Effector memory CD8-positive, alpha-beta T cell (primary cell): ENCODE data around the gene KCNJ6.
"Not testable (repeated sequence)": the region's sequence is repeated elsewhere in the genome, so short reads cannot be mapped to it uniquely, and the experiment has no call there.

Experiments
- ATAC-seq: fragments of 150-1000 bp; cut with Tn5 transposase; replicated peaks from 2 replicates; pipeline ENCODE4 v1.10.0; 2021; ENCODE audit warnings: mild to moderate bottlenecking, moderate library complexity
- DNase-seq, 3 experiments: peaks; one replicate each; pipeline ENCODE4 v3.0.0; 2021
- H3K27ac Mint-ChIP-seq, 2 donors: one replicate each; pipeline ENCODE4 v1.8.0; 2022; ENCODE audit warnings: mild to moderate bottlenecking in 2 of 2, mixed read lengths in 2 of 2, moderate library complexity in 2 of 2
- H3K27me3 Mint-ChIP-seq, 2 donors: one replicate each; pipeline ENCODE4 v1.8.0; 2022; ENCODE audit warnings: mixed read lengths in 2 of 2
- H3K36me3 Mint-ChIP-seq: one replicate; pipeline ENCODE4 v1.8.0; 2022; ENCODE audit warnings: mild to moderate bottlenecking, moderate library complexity, mixed read lengths; ENCODE audit not compliant: insufficient read depth
- H3K4me1 Mint-ChIP-seq, 2 donors: one replicate each; pipeline ENCODE4 v1.8.0; 2022; ENCODE audit warnings: low read depth in 2 of 2, mixed read lengths in 2 of 2
- H3K4me3 Mint-ChIP-seq, 2 donors: one replicate each; pipeline ENCODE4 v1.8.0; 2022; ENCODE audit warnings: mild to moderate bottlenecking in 2 of 2, mixed read lengths in 2 of 2, moderate library complexity in 2 of 2
- H3K9me3 Mint-ChIP-seq, 2 donors: one replicate each; pipeline ENCODE4 v1.8.0; 2022; ENCODE audit warnings: mixed read lengths in 2 of 2

The KCNJ6 gene

GRCh38 chr21:37761406-37761805, 154.9 kb downstream of the KCNJ6 start:
- H3K4me1 Mint-ChIP-seq, H3K27ac Mint-ChIP-seq, H3K36me3 Mint-ChIP-seq, H3K4me3 Mint-ChIP-seq, H3K9me3 Mint-ChIP-seq, ATAC-seq, DNase-seq: not testable (repeated sequence)
- peaks cover 0 to 17% of the 10 kb centered on the region in 2 donors for H3K27me3 Mint-ChIP-seq

DNA sequence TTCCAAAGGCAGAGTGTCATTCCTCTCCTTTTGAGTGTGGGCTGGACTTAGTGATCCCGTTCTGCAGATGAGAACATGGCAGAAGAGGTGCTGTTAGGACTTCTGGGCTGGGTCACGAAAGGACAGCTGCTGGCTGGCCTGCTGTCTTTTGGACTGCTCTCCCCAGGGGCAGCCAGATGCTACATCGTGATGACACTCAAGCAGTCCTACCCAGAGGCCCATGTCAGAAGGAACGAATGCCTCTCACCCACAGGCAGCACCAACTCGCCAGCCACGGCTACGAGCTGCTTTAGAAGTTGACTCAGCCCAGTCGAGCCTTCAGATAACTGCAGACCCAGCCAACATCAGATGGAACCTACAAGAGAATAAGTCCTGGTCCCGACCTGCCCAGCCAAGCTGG, 156.5 kb downstream of the KCNJ6 start:
- DNase-seq (no peak), ATAC-seq (no peak)
- H3K4me3 Mint-ChIP-seq, result no peak overlapping the region
- no peaks in the 10 kb centered on the region for H3K4me1 Mint-ChIP-seq
- H3K27ac Mint-ChIP-seq, result no peak overlapping the region
- no peaks in the 10 kb centered on the region for H3K9me3 Mint-ChIP-seq
- H3K27me3 Mint-ChIP-seq, result peaks cover 0 to 17% of the 10 kb centered on the region in 2 donors
- H3K36me3 Mint-ChIP-seq, result no peaks in the 10 kb centered on the region

DNA sequence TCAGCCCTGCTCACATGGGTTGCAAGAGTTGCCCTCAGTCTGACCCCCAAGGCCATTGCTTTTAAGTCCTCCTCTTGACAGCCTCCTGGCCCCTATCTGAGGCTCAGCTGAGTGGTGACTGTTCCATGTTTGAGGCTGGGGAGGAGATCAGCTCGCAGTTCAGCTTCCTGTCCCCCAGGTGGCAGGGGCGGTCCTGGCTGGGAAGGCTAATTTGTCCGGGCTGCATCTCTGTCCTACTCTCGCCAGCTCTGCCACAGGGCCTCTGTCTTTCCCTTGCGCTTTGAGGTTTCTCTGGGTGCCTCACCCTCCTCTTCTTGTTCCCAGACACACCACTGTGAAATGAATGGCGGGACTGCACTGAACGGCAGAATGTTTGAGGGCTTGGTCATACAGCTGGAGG, 157.3 kb downstream of the KCNJ6 start:
- H3K27ac Mint-ChIP-seq, result no peak overlapping the region
- no peaks in the 10 kb centered on the region for H3K36me3 Mint-ChIP-seq
- no peaks in the 10 kb centered on the region for H3K9me3 Mint-ChIP-seq
- no peaks in the 10 kb centered on the region for H3K4me1 Mint-ChIP-seq
- peaks cover 0 to 13% of the 10 kb centered on the region in 2 donors for H3K27me3 Mint-ChIP-seq
- no peak for DNase-seq
- H3K4me3 Mint-ChIP-seq, result no peak overlapping the region
- ATAC-seq, result no peak

DNA sequence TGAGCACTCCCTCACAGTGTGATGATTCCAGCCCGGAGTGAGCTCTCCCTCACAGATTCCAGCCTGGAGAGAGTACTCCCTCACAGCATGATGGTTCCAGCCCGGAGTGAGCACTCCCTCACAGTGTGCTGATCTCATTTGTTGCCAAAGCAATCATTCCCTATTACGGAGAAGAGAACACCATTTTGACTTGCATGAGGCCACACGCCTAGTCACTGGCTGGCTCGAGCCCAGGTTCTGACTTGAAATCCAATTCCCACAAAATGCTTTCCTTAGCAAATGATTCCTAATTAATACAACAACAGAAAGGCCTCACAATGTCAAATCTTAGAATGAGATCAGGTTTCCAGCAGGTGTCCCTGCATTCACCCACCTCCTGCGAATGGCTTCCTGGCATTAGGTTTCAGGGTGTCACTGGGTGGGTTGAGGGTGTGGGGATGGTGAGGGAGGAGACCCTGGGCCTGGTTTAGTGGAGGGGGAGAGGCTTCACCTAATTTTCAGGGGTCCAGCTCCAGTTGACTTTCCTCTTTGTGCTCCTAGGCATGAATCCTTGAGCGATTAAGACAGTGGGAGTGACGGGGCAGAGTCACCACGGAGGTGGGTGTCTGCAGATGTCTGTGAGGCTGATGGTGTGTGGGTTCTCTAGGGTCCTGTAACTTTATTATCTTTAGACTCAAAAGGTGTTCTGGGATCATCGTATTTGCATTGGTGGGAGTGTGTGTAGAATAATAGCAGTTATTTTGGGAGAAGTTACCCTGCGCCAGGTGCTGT, 158.5 kb downstream of the KCNJ6 start:
- no peak for DNase-seq
- Mint-ChIP-seq H3K27ac (no peak overlapping the region), H3K36me3 (no peaks in the 10 kb centered on the region), H3K27me3 (peaks cover 8 to 13% of the 10 kb centered on the region in 2 donors), H3K4me1 (no peaks in the 10 kb centered on the region), H3K4me3 (no peak overlapping the region), H3K9me3 (no peaks in the 10 kb centered on the region)
- no peak for ATAC-seq

GRCh38 chr21:37753122-37753599, 163.1 kb downstream of the KCNJ6 start:
- ATAC-seq, result no peak
- no peak overlapping the region for H3K27ac Mint-ChIP-seq

GRCh38 chr21:37751268-37751975, 164.8 kb downstream of the KCNJ6 start:
- Mint-ChIP-seq H3K9me3 (no peaks in the 10 kb centered on the region), H3K4me1 (no peaks in the 10 kb centered on the region), H3K27ac (no peak overlapping the region), H3K4me3 (no peak overlapping the region), H3K36me3 (no peaks in the 10 kb centered on the region), H3K27me3 (peaks cover 24 to 59% of the 10 kb centered on the region in 2 donors)
- ATAC-seq, result no peak
- DNase-seq, result no peak

More at GRCh38 chr21:37753122-37753599, 163.1 kb downstream of the KCNJ6 start:
- H3K4me1 Mint-ChIP-seq, result no peaks in the 10 kb centered on the region
- H3K36me3 Mint-ChIP-seq, result no peaks in the 10 kb centered on the region
- peaks cover 13 to 44% of the 10 kb centered on the region in 2 donors for H3K27me3 Mint-ChIP-seq
- no peak overlapping the region for H3K4me3 Mint-ChIP-seq
- H3K9me3 Mint-ChIP-seq, result no peaks in the 10 kb centered on the region
- DNase-seq, result no peak

GRCh38 chr21:37749132-37749531, 167.1 kb downstream of the KCNJ6 start:
- H3K4me3 Mint-ChIP-seq, result no peak overlapping the region
- H3K9me3 Mint-ChIP-seq, result no peaks in the 10 kb centered on the region
- DNase-seq (no peak), ATAC-seq (no peak)
- H3K4me1 Mint-ChIP-seq, result no peaks in the 10 kb centered on the region
- H3K27me3 Mint-ChIP-seq, result peaks cover 30 to 73% of the 10 kb centered on the region in 2 donors
- no peak overlapping the region for H3K27ac Mint-ChIP-seq
- no peaks in the 10 kb centered on the region for H3K36me3 Mint-ChIP-seq

DNA sequence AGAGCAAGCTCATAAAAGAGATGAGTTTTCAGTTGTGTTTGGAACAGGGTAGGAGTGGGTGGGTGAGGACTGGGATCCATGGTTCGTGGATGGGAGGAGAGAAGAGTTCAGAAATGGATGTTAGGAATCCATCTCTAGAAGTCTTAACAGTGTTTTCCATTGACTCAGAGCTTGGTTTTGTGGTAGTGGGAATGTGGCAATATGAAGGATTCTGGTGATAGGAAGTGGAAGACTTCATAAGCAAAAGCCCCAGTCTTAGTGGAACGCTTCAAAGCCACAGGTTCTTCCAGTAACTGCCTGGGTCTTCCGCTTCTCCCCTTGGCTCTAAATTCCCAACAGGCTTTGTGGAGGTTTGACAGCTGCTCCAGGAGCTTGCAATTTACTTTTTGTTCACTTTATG, 167.9 kb downstream of the KCNJ6 start:
- peaks cover 30 to 81% of the 10 kb centered on the region in 2 donors for H3K27me3 Mint-ChIP-seq
- no peaks in the 10 kb centered on the region for H3K4me1 Mint-ChIP-seq
- H3K9me3 Mint-ChIP-seq, result no peaks in the 10 kb centered on the region
- H3K4me3 Mint-ChIP-seq, result no peak overlapping the region
- H3K36me3 Mint-ChIP-seq, result no peaks in the 10 kb centered on the region
- no peak for ATAC-seq
- DNase-seq, result no peak
- no peak overlapping the region for H3K27ac Mint-ChIP-seq

- Mint-ChIP-seq H3K4me3 (no peak overlapping the region), H3K4me1 (no peaks in the 10 kb centered on the region), H3K9me3 (no peaks in the 10 kb centered on the region), H3K27me3 (peaks cover 35 to 78% of the 10 kb centered on the region in 2 donors), H3K36me3 (no peaks in the 10 kb centered on the region), H3K27ac (no peak overlapping the region)
- ATAC-seq, result no peak
- no peak for DNase-seq
Measured at GRCh38 chr21:37746849-37747248, 169.4 kb downstream of the KCNJ6 start.

DNA sequence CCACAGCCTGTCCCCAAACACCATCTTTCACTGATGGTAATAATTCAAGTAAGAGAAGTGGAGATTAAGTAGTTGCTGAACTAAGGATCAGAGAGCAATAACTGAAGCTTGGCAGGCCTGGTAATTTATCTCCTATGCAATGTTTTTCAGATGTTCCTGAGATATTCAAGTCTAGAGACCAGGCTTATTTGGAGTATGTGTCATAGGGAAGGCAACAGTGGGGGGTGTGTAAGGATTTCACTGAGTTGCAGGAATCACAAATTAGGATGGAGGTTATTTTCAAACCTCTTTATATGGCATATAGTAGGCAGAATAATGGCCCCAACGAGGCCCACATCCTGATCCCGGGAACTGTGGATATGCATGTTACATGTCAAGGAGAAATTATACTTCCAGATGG, 171.7 kb downstream of the KCNJ6 start:
- Mint-ChIP-seq H3K4me3 (no peak overlapping the region), H3K36me3 (peaks cover 3% of the 10 kb centered on the region), H3K27me3 (peaks cover 53 to 72% of the 10 kb centered on the region in 2 donors), H3K4me1 (no peaks in the 10 kb centered on the region), H3K9me3 (no peaks in the 10 kb centered on the region), H3K27ac (no peak overlapping the region)
- no peak for DNase-seq
- no peak for ATAC-seq

- H3K4me3 Mint-ChIP-seq, result no peak overlapping the region
Measured at GRCh38 chr21:37742532-37742931, 173.7 kb downstream of the KCNJ6 start.

GRCh38 chr21:37742115-37742514, 174.1 kb downstream of the KCNJ6 start:
- H3K9me3 Mint-ChIP-seq, result no peaks in the 10 kb centered on the region
- no peaks in the 10 kb centered on the region for H3K4me1 Mint-ChIP-seq
- no peak overlapping the region for H3K4me3 Mint-ChIP-seq
- H3K27ac Mint-ChIP-seq, result no peak overlapping the region
- no peak for DNase-seq
- no peak for ATAC-seq
- H3K27me3 Mint-ChIP-seq, result peaks cover 53 to 57% of the 10 kb centered on the region in 2 donors
- H3K36me3 Mint-ChIP-seq, result peaks cover 3% of the 10 kb centered on the region

More at GRCh38 chr21:37742532-37742931, 173.7 kb downstream of the KCNJ6 start:
- Mint-ChIP-seq H3K36me3 (peaks cover 3% of the 10 kb centered on the region), H3K27me3 (peaks cover 54 to 57% of the 10 kb centered on the region in 2 donors), H3K9me3 (no peaks in the 10 kb centered on the region), H3K27ac (no peak overlapping the region), H3K4me1 (no peaks in the 10 kb centered on the region)
- no peak for DNase-seq
- no peak for ATAC-seq

- H3K27me3 Mint-ChIP-seq, result peaks cover 45 to 63% of the 10 kb centered on the region in 2 donors
- no peak for ATAC-seq
Measured at GRCh38 chr21:37737996-37738395, 178.3 kb downstream of the KCNJ6 start.

GRCh38 chr21:37737507-37737906, 178.8 kb downstream of the KCNJ6 start:
- peaks cover 3% of the 10 kb centered on the region for H3K36me3 Mint-ChIP-seq
- no peak overlapping the region for H3K4me3 Mint-ChIP-seq
- H3K27me3 Mint-ChIP-seq, result peaks cover 40 to 60% of the 10 kb centered on the region in 2 donors
- H3K4me1 Mint-ChIP-seq, result peaks cover 0 to 3% of the 10 kb centered on the region in 2 donors
- H3K27ac Mint-ChIP-seq, result no peak overlapping the region
- no peaks in the 10 kb centered on the region for H3K9me3 Mint-ChIP-seq
- ATAC-seq (no peak), DNase-seq (no peak)

More at GRCh38 chr21:37737996-37738395, 178.3 kb downstream of the KCNJ6 start:
- no peak overlapping the region for H3K27ac Mint-ChIP-seq
- peaks cover 3% of the 10 kb centered on the region for H3K36me3 Mint-ChIP-seq
- no peaks in the 10 kb centered on the region for H3K9me3 Mint-ChIP-seq
- no peak for DNase-seq
- H3K4me1 Mint-ChIP-seq, result peaks cover 0 to 3% of the 10 kb centered on the region in 2 donors
- no peak overlapping the region for H3K4me3 Mint-ChIP-seq
